HepG2 (cell line): Measurements from ENCODE around the gene FADD. TPM values are rescaled to one million over a fixed set of nuclear protein-coding genes. Genes with fewer than 3 reads are reported as not detected.
A peak's percentile ranks its signal among the peaks of the same experiment; 100 is the strongest.

Source experiments
- DRAP1 ChIP-seq: IDR thresholded peaks from 2 replicates; pipeline ENCODE4 v1.6.1; 2016; ENCODE audit warnings: missing genetic modification reagents, missing compliant biosample characterization
- E2F1 ChIP-seq: sonication (generic); formaldehyde crosslinking; IDR thresholded peaks from 2 replicates; pipeline ENCODE4 v1.5.0; 2020; ENCODE audit warnings: missing genetic modification reagents
- GLI4 ChIP-seq: sonication (generic); formaldehyde crosslinking; IDR thresholded peaks from 2 replicates; pipeline ENCODE4 v1.5.1; 2020; ENCODE audit warnings: missing genetic modification reagents, mild to moderate bottlenecking, moderate library complexity, borderline replicate concordance
- KDM5B ChIP-seq: sonication (generic); formaldehyde crosslinking; IDR thresholded peaks from 2 replicates; pipeline ENCODE4 v1.4.0; 2020; ENCODE audit warnings: missing genetic modification reagents, mild to moderate bottlenecking, borderline replicate concordance
- KLF13 ChIP-seq: sonication (generic); formaldehyde crosslinking; IDR thresholded peaks from 2 replicates; pipeline ENCODE4 v1.4.0; 2020; ENCODE audit warnings: mild to moderate bottlenecking, missing genetic modification reagents
- RBFOX2 ChIP-seq: fragments of 200-400 bp; formaldehyde crosslinking; IDR thresholded peaks from 2 replicates; pipeline ENCODE4 v1.6.1; 2017; ENCODE audit warnings: low read depth, mild to moderate bottlenecking, low read length
- RCOR2 ChIP-seq: IDR thresholded peaks from 2 replicates; pipeline ENCODE4 v1.6.1; 2016; ENCODE audit warnings: missing biosample characterization, missing genetic modification reagents
- SIN3A ChIP-seq: IDR thresholded peaks from 2 replicates; pipeline ENCODE4 v1.6.1; 2011; ENCODE audit warnings: low read depth, mild to moderate bottlenecking, control low read depth, low read length, borderline replicate concordance
- SKI ChIP-seq: fragments of 450-650 bp; IDR thresholded peaks from one replicate; pipeline ENCODE4 v1.6.1; 2018; ENCODE audit warnings: mild to moderate bottlenecking; ENCODE audit not compliant: partially characterized antibody
- STAG1 ChIP-seq: sonication (generic); formaldehyde crosslinking; IDR thresholded peaks from 2 replicates; pipeline ENCODE4 v1.4.0; 2020; ENCODE audit warnings: missing genetic modification reagents
- TFDP1 ChIP-seq: IDR thresholded peaks from 2 replicates; pipeline ENCODE4 v1.6.1; 2016; ENCODE audit warnings: missing compliant biosample characterization, missing genetic modification reagents, borderline replicate concordance
- TFE3 ChIP-seq: IDR thresholded peaks from 2 replicates; pipeline ENCODE4 v1.6.1; 2016
- YEATS4 ChIP-seq: sonication (generic); formaldehyde crosslinking; IDR thresholded peaks from 2 replicates; pipeline ENCODE4 v1.4.0; 2020; ENCODE audit warnings: missing genetic modification reagents, borderline replicate concordance
- ZBTB3 ChIP-seq: sonication (generic); formaldehyde crosslinking; IDR thresholded peaks from 2 replicates; pipeline ENCODE4 v1.4.0; 2020; ENCODE audit warnings: low read depth, mild to moderate bottlenecking, moderate library complexity, missing genetic modification reagents, borderline replicate concordance
- ZBTB4 ChIP-seq: sonication (generic); formaldehyde crosslinking; IDR thresholded peaks from 2 replicates; pipeline ENCODE4 v1.4.0; 2020; ENCODE audit warnings: missing genetic modification reagents, mild to moderate bottlenecking, borderline replicate concordance
- ZMYM2 ChIP-seq: sonication (generic); formaldehyde crosslinking; IDR thresholded peaks from 2 replicates; pipeline ENCODE4 v1.8.0; 2022; ENCODE audit warnings: mild to moderate bottlenecking, missing genetic modification reagents
- ZMYM3 ChIP-seq: sonication (generic); formaldehyde crosslinking; IDR thresholded peaks from 2 replicates; pipeline ENCODE4 v1.5.1; 2020; ENCODE audit warnings: mild to moderate bottlenecking, missing genetic modification reagents
- ZNF557 ChIP-seq: sonication (generic); formaldehyde crosslinking; IDR thresholded peaks from 2 replicates; pipeline ENCODE4 v1.4.0; 2020; ENCODE audit warnings: missing genetic modification reagents
- ZNF792 ChIP-seq: IDR thresholded peaks from 2 replicates; pipeline ENCODE4 v1.6.1; 2016
- ZNF883 ChIP-seq: sonication (generic); formaldehyde crosslinking; IDR thresholded peaks from 2 replicates; pipeline ENCODE4 v1.5.1; 2020; ENCODE audit warnings: mild to moderate bottlenecking, missing genetic modification reagents; ENCODE audit errors: not compliant biosample characterization
- ZSCAN30 ChIP-seq: sonication (generic); formaldehyde crosslinking; IDR thresholded peaks from 2 replicates; pipeline ENCODE4 v1.5.0; 2020; ENCODE audit warnings: mild to moderate bottlenecking, missing genetic modification reagents
- ZZZ3 ChIP-seq: sonication (generic); formaldehyde crosslinking; IDR thresholded peaks from 2 replicates; pipeline ENCODE4 v1.4.0; 2020; ENCODE audit warnings: missing genetic modification reagents, mild to moderate bottlenecking, borderline replicate concordance
- polyA plus RNA-seq, 8 experiments: library from polyadenylated mRNA; depleted of rRNA in 3 of 8; stranded (reverse) in 7 of 8; unstranded in 1 of 8; fragments of >200 nt; fragmentation: Illumina TruSeq in 4 of 8; extraction: Trizol in 4 of 8; gene quantifications; 2 replicates each; pipeline versions ENCODE4 v1.2.1 to v1.2.3, GENCODE V29; 2011 to 2016; ENCODE audit warnings: low read depth in 4 of 8, missing spikeins in 1 of 8, mixed read lengths in 1 of 8; ENCODE audit not compliant: insufficient read depth in 1 of 8
- total RNA-seq, 5 experiments: library from RNA; depleted of rRNA; stranded (reverse); fragments of >200 nt; fragmentation: Illumina TruSeq; extraction: Trizol; gene quantifications; 2 replicates each; pipeline ENCODE4 v1.2.3, GENCODE V29; 2016; ENCODE audit warnings: low read depth in 1 of 5

FADD gene
- total and polyA plus RNA-seq, 2 of the 13 experiments (the other 11 are each of a cell fraction or from before 2014, with no cell fraction given), result 14.2 to 22.2 TPM

- TF ChIP-seq ZSCAN30 (CRISPR knock-in tag) (0 out of 2 replicates have a peak, but pooled peaks have one; percentile 41), YEATS4 (peak; percentile 89), ZNF792 (CRISPR knock-in tag) (peak; percentile 62; the same call in 1 of the 2 replicates), DRAP1 (peak; percentile 67; the same call in 1 of the 2 replicates), ZBTB3 (CRISPR knock-in tag) (no peak), TFE3 (CRISPR knock-in tag) (peak; percentile 41; the same call in 1 of the 2 replicates), ZMYM2 (CRISPR knock-in tag) (peak; percentile 85), SIN3A (peak; percentile 73; the same call in 1 of the 2 replicates), E2F1 (peak; percentile 44; the same call in 1 of the 2 replicates), KLF13 (CRISPR knock-in tag) (no peak), ZNF883 (CRISPR knock-in tag) (no peak), ZMYM3 (CRISPR knock-in tag) (peak; percentile 75), ZBTB4 (CRISPR knock-in tag) (0 out of 2 replicates have a peak, but pooled peaks have one; percentile 63), GLI4 (CRISPR knock-in tag) (no peak), RBFOX2 (peak; percentile 95), SKI (no peak), STAG1 (no peak), ZZZ3 (CRISPR knock-in tag) (no peak), ZNF557 (no peak), KDM5B (CRISPR knock-in tag) (peak; percentile 39; the same call in 1 of the 2 replicates), RCOR2 (CRISPR knock-in tag) (peak; percentile 42; the same call in 1 of the 2 replicates), TFDP1 (CRISPR knock-in tag) (peak; percentile 31; the same call in 1 of the 2 replicates)
Observed at GRCh38 chr11:70202920-70203750, at the start of gene FADD (continued).
